NCI-H1105 treated with DMSO at 0.1 percent for 48 hours (cell line): ENCODE data around the gene NCAN.

Experiments
- DNase-seq: peaks from one replicate; lab custom pipeline; 2025; lab: John Stamatoyannopoulos, UW

NCAN gene

DNA sequence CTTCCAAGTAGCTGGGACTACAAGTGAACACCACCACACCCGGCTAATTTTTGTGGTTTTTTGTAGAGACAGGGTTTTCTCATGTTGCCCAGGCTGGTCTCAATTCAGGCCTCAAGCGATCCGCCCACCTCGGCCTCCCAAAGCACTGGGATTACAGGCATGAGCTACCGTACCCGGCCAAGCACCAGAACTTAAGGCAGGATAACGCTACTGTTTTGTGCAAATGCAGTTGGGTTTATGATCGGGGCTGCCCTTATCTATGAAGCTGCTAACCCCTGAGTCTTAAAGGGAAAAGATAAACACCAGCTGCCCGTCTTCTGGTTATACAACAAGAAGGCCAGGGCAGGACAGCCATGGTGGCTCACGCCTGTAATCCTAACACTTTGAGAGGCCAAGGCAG is 73.9 kb downstream of the NCAN start:
- DNase-seq = no peak

DNA sequence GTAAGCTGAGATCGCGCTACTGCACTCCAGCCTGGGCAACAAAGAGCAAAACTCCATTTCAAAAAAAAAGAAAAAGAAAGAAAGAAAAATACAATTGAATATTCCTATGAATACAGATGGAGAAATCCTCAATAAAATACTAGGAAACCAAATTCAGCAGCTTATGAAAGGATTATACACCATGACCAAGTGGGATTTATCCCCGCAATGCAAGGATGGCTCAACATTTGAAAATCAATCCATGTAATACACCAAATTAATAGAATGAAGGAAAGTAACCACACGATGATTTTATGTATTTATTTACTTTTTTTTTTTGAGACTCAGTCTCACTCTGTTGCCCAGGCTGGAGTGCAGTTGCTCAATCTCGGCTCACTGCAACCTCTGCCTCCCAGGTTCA is 80.8 kb downstream of the NCAN start:
- no peak for DNase-seq

DNA sequence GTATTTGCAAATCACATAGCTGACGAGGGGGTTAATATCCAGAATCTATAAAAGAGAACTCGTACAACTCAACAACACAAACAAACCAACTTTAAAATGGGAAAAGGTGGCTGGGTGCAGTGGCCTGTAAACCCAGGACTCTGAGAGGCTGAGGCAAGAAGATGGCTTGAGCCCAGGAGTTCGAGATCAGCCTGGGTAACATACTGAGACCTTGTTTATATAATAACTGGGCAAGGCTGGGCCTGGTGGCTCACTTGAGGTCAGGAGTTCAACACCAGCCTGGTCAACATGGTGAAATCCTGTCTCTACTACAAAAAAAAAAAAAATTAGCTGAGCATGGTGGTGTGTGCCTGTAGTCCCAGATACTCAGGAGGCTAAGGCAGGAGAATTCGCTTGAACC is 83.2 kb downstream of the NCAN start:
- no peak for DNase-seq

DNA sequence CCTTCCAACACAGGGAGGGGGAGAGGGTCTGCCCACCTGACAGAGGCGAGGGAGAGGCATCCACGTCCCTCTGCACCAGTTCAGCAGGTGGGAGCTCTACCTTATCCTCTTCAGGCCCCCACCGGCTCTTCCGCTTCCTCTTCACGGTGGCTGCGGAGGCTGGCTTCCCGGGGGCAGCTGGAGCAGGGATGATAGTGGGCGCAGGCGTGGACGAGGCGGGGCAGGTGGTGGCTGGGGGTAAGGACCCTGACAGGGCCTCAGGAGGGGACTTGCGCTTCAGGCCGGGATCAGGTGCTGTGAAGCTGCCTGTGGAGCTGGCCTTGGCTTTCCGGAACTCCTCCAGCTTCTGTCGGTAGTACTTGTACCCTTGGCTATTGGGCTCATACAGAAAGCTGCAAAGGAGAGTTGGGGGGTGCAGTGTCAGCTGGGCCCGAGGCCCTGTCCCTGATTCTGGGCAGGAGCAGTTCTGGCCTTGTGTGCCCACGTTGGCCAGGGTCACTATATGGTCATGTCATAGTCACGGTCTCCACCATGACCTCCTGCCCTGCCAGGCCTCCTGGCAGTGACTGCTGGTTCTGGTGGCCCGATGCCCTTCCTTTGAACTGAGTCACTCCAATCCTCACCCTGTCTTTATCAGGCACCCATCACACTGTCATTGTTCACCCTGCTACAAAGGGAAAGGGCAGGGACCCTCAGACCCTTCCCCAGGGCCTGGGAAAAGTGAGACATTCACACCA is 85.4 kb downstream of the NCAN start:
- no peak for DNase-seq

DNA sequence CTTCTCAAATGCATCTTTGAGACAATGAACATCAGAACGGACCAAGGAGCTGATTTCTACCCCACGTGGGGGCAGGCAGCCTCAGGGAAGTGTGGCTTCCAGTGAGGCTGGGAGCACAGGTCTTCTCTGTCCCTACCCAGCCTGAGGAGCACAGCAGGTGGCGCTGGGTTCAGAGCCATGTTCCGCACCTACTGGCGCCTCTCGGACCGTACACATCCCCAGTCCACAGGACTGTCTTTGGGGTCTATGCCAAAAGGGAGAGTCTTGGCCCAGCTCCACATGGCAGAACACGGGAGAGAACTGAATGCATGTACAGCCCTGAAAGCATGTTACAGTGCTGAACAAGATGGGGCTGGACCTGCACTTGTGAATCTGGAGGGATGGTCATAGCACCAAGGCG is 86.0 kb downstream of the NCAN start:
- DNase-seq = no peak

DNA sequence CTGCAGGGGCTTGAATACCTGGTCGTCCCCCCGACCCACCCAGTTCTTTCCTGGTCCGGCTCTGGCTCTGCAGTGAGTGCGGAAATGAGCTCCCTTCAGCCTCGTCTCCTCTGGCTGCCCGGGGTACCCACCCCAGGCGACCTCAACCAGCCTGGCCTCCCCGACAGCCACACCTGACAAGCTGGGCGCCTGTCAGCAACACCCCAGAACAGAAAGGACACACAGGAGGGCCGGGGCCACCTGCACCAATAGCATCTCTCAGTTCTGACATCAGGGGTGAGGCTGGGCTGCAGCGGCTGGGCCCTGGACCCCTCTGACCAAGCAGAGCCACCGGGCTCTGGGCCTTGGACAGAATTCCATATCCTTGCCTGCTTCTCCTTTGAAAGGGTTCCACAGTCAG is 88.9 kb downstream of the NCAN start:
- no peak for DNase-seq
